Glomerular endothelial cell (primary cell): Measurements from ENCODE around the gene FOXC1. TPM values are rescaled to one million over a fixed set of nuclear protein-coding genes. Genes with fewer than 3 reads are reported as not detected.

ENCODE experiments used
- DNase-seq: peaks from one replicate; pipeline ENCODE4 v3.0.0-alpha.2; 2011; ENCODE audit warnings: low read depth, low spot score; ENCODE audit errors: extremely low read depth
- total RNA-seq: library from RNA; depleted of rRNA; stranded (reverse); fragments of >200 nt; gene quantifications from 2 replicates; pipeline ENCODE4 v1.2.3, GENCODE V29; 2015

FOXC1 gene
- total RNA-seq, 1 donor from 2014 or later, result 7.9 TPM

- no peak for DNase-seq
Measured at GRCh38 chr6:1584146-1584545, 25.6 kb upstream of the FOXC1 start.

- no peak for DNase-seq
Measured at GRCh38 chr6:1584996-1585668, 24.6 kb upstream of the FOXC1 start.

GRCh38 chr6:1585669-1586049 lies 24.1 kb upstream of the FOXC1 start:
- DNase-seq, result no peak

GRCh38 chr6:1586256-1586655 lies 23.5 kb upstream of the FOXC1 start:
- DNase-seq, result no peak

- no peak for DNase-seq
Measured at GRCh38 chr6:1586861-1587450, 22.8 kb upstream of the FOXC1 start.

GRCh38 chr6:1587546-1587945 lies 22.2 kb upstream of the FOXC1 start:
- DNase-seq, result no peak

- no peak for DNase-seq
Measured at GRCh38 chr6:1587977-1588376, 21.7 kb upstream of the FOXC1 start.

- no peak for DNase-seq
Measured at GRCh38 chr6:1589208-1589607, 20.5 kb upstream of the FOXC1 start.

GRCh38 chr6:1590580-1590979 lies 19.1 kb upstream of the FOXC1 start:
- no peak for DNase-seq

- DNase-seq, result no peak
Measured at GRCh38 chr6:1591243-1591642, 18.5 kb upstream of the FOXC1 start.

- DNase-seq, result no peak
Measured at GRCh38 chr6:1591926-1592325, 17.8 kb upstream of the FOXC1 start.

- no peak for DNase-seq
Measured at GRCh38 chr6:1592852-1593251, 16.9 kb upstream of the FOXC1 start.

GRCh38 chr6:1593286-1593957 lies 16.3 kb upstream of the FOXC1 start:
- DNase-seq, result no peak

- DNase-seq, result no peak
Measured at GRCh38 chr6:1593958-1594314, 15.8 kb upstream of the FOXC1 start.

- DNase-seq, result no peak
Measured at GRCh38 chr6:1594445-1595200, 15.1 kb upstream of the FOXC1 start.

- no peak for DNase-seq
Measured at GRCh38 chr6:1595271-1596087, 14.2 kb upstream of the FOXC1 start.

- DNase-seq, result no peak
Measured at GRCh38 chr6:1596088-1596852, 13.4 kb upstream of the FOXC1 start.

- DNase-seq, result no peak
Measured at GRCh38 chr6:1597121-1597744, 12.5 kb upstream of the FOXC1 start.

- no peak for DNase-seq
Measured at GRCh38 chr6:1597924-1598323, 11.8 kb upstream of the FOXC1 start.

GRCh38 chr6:1598433-1598832 lies 11.3 kb upstream of the FOXC1 start:
- DNase-seq, result no peak
